Body of pancreas (tissue), 4 donors: ENCODE data around the gene DVL1. TPM values are rescaled to one million over a fixed set of nuclear protein-coding genes. Genes with fewer than 3 reads are reported as not detected.

ENCODE experiments used
- ATAC-seq: fragments of 150-250 bp; one replicate; pipeline ENCODE4 v1.9.1; 2016
- DNase-seq, 4 donors: peaks; one replicate each; pipeline ENCODE4 v3.0.0-alpha.2; 2019
- H3K27ac ChIP-seq, 4 donors: fragments of 200-600 bp; sonication (generic); 1 replicate in 3 of 4; 2 replicates in 1 of 4; pipeline versions ENCODE4 v1.5.1 to v1.6.1; 2016 to 2019; ENCODE audit warnings: mild to moderate bottlenecking in 1 of 4, mixed read lengths in 1 of 4, moderate library complexity in 1 of 4
- H3K27me3 ChIP-seq, 2 donors: fragments of 200-600 bp; sonication (generic); one replicate each; pipeline ENCODE4 v1.6.0; 2016; ENCODE audit warnings: mild to moderate bottlenecking in 1 of 2
- H3K36me3 ChIP-seq, 2 donors: fragments of 200-600 bp; sonication (generic); replicated peaks in 1 of 2; 2 replicates each; pipeline ENCODE4 v1.5.1; 2016; ENCODE audit warnings: low read depth in 2 of 2; ENCODE audit not compliant: insufficient read depth in 1 of 2
- H3K4me1 ChIP-seq: fragments of 200-600 bp; sonication (generic); one replicate; pipeline ENCODE4 v1.6.0; 2016
- H3K4me3 ChIP-seq, 2 donors: fragments of 200-600 bp; sonication (generic); 1 replicate in 1 of 2; 2 replicates in 1 of 2; pipeline ENCODE4 v1.5.1; 2016 to 2019
- H3K9me3 ChIP-seq, 3 donors: fragments of 200-600 bp; sonication (generic); 1 replicate in 2 of 3; 2 replicates in 1 of 3; pipeline ENCODE4 v1.5.1; 2016
- CTCF ChIP-seq, 7 experiments: fragments of 450-650 bp in 4 of 7; fragments of 200-600 bp in 3 of 7; sonication (generic) in 3 of 7; IDR thresholded peaks; one replicate each; pipeline ENCODE4 v1.5.1; 2016 to 2019; ENCODE audit warnings: antibody characterized with exemption in 7 of 7
- POLR2A ChIP-seq, 3 donors: fragments of 450-650 bp; IDR thresholded peaks; one replicate each; pipeline ENCODE4 v1.6.1; 2016; ENCODE audit warnings: antibody characterized with exemption in 3 of 3, mild to moderate bottlenecking in 2 of 3
- WGBS, 2 donors: methylation state at CpG; one replicate each; pipeline ENCODE4 v1.1.5; 2017; 5-methylcytosine and 5-hydroxymethylcytosine counted together
- intact Hi-C: fragments of 100-400 bp; cut with DNase I; formaldehyde crosslinking; loops from one replicate; pipeline ENCODE4 v1.15.1; 2023
- total RNA-seq, 2 donors: library from RNA; depleted of rRNA; stranded (reverse); fragments of >200 nt; gene quantifications; one replicate each; pipeline ENCODE4 v1.1.0, GENCODE V29; 2016

The DVL1 gene
- total RNA-seq, 2 donors from 2014 or later = 58.1 to 84.4 TPM

- DNase-seq (no peak), ATAC-seq (no peak)
- Histone ChIP-seq H3K9me3 (no peaks in the 10 kb centered on the region), H3K4me1 (peaks cover 28% of the 10 kb centered on the region), H3K36me3 (peaks cover 3 to 8% of the 10 kb centered on the region in 2 donors), H3K4me3 (no peak overlapping the region), H3K27me3 (no peaks in the 10 kb centered on the region), H3K27ac (no peak overlapping the region)
- intact Hi-C loops = no loop called here
- no peak for TF ChIP-seq POLR2A (IDR thresholded peaks at IDR 0.05)
- no peak for TF ChIP-seq CTCF (IDR thresholded peaks at IDR 0.05)
- 84 to 87% methylated on average over 45 to 58 of the region's 58 CpGs for WGBS, 2 donors
These were observed 19.7 kb downstream of the DVL1 start for GRCh38 chr1:1329304-1330210.

GRCh38 chr1:1328254-1328653 is 21.0 kb downstream of the DVL1 start:
- no peaks in the 10 kb centered on the region for H3K9me3 ChIP-seq
- TF ChIP-seq POLR2A (IDR thresholded peaks at IDR 0.05) (no peak), CTCF (IDR thresholded peaks at IDR 0.05) (no peak)
- peaks cover 3 to 8% of the 10 kb centered on the region in 2 donors for H3K36me3 ChIP-seq
- no peak for ATAC-seq
- no peaks in the 10 kb centered on the region for H3K27me3 ChIP-seq
- H3K4me3 ChIP-seq = no peak overlapping the region
- intact Hi-C loops = no loop called here
- no peak overlapping the region for H3K27ac ChIP-seq
- no peak for DNase-seq
- H3K4me1 ChIP-seq = peaks cover 24% of the 10 kb centered on the region
- 81 to 100% methylated on average over 1 to 15 of the region's 15 CpGs for WGBS, 2 donors

- TF ChIP-seq POLR2A (IDR thresholded peaks at IDR 0.05) = no peak
- no peak for TF ChIP-seq CTCF (IDR thresholded peaks at IDR 0.05)
- Histone ChIP-seq H3K27ac (no peak overlapping the region), H3K9me3 (no peaks in the 10 kb centered on the region), H3K4me3 (no peak overlapping the region), H3K27me3 (no peaks in the 10 kb centered on the region), H3K36me3 (peaks cover 3 to 8% of the 10 kb centered on the region in 2 donors), H3K4me1 (peaks cover 31% of the 10 kb centered on the region)
- DNase-seq (no peak), ATAC-seq (no peak)
- WGBS, 2 donors = 86 to 91% methylated on average over 25 to 39 of the region's 40 CpGs
- intact Hi-C loops = no loop called here
These were observed 21.9 kb downstream of the DVL1 start for GRCh38 chr1:1327291-1327690.

GRCh38 chr1:1326075-1326605 is 23.1 kb downstream of the DVL1 start:
- Histone ChIP-seq H3K36me3 (peaks cover 3 to 8% of the 10 kb centered on the region in 2 donors), H3K27me3 (no peaks in the 10 kb centered on the region), H3K4me3 (no peak overlapping the region), H3K9me3 (no peaks in the 10 kb centered on the region), H3K27ac (peak overlapping the region; percentile 22 to 95 (median 84)), H3K4me1 (peaks cover 42% of the 10 kb centered on the region)
- ATAC-seq (no peak), DNase-seq (no peak)
- intact Hi-C loops = no loop called here
- TF ChIP-seq POLR2A (IDR thresholded peaks at IDR 0.05) (no peak), CTCF (IDR thresholded peaks at IDR 0.05) (no peak)
- 50 to 68% methylated on average over 6 to 8 of the region's 8 CpGs for WGBS, 2 donors
